Panc1 (cell line): ENCODE data around the gene RPL36. TPM values are rescaled to one million over a fixed set of nuclear protein-coding genes. Genes with fewer than 3 reads are reported as not detected.

Source experiments
- ATAC-seq: fragments of 200-7000 bp; cut with Tn5 transposase; 2 replicates; pipeline ENCODE4 v1.9.1; 2020; ENCODE audit warnings: mild to moderate bottlenecking, moderate library complexity
- BruUV-seq: library from RNA; stranded (reverse); fragments of 400-500 nt; replicated peaks from 2 replicates; lab custom pipeline; 2021; lab: Mats Ljungman, UMichigan
- CTCF ChIA-PET: fragments of 300-600 bp; sonication (Branson Sonifier 250); formaldehyde crosslinking; loops from one replicate; lab custom pipeline; 2022; ENCODE audit warnings: antibody characterized with exemption; lab: Charles Lee
- POLR2A ChIA-PET: fragments of 300-600 bp; sonication (Branson Sonifier 250); formaldehyde crosslinking; loops from one replicate; lab custom pipeline; 2022; ENCODE audit warnings: antibody characterized with exemption; lab: Charles Lee
- DNase-seq: peaks from one replicate; pipeline ENCODE4 v3.0.0-alpha.2; 2010; ENCODE audit warnings: low read depth, low spot score
- H3K27ac ChIP-seq: 2 replicates; pipeline ENCODE4 v1.5.1; 2011; ENCODE audit warnings: mild to moderate bottlenecking, low read length, inconsistent platforms
- H3K27me3 ChIP-seq: fragments of 200-500 bp; sonication (Bioruptor generic); 2 replicates; pipeline ENCODE4 v1.6.0; 2014; ENCODE audit warnings: low read length, inconsistent platforms; ENCODE audit not compliant: control insufficient read depth, insufficient read depth
- H3K36me3 ChIP-seq: fragments of 200-500 bp; sonication (Bioruptor generic); 2 replicates; pipeline ENCODE4 v1.5.1; 2014; ENCODE audit warnings: inconsistent platforms, mild to moderate bottlenecking, low read length, moderate library complexity; ENCODE audit not compliant: control insufficient read depth, insufficient read depth
- H3K4me1 ChIP-seq: 2 replicates; pipeline ENCODE4 v1.5.1; 2011; ENCODE audit warnings: inconsistent platforms, mild to moderate bottlenecking, low read length, moderate library complexity; ENCODE audit not compliant: control insufficient read depth, insufficient read depth
- H3K4me3 ChIP-seq, 2 experiments: 2 replicates each; pipeline ENCODE4 v1.5.1; 2011 to 2012; ENCODE audit warnings: low read depth in 2 of 2, low read length in 2 of 2, mild to moderate bottlenecking in 2 of 2, inconsistent platforms in 1 of 2, moderate library complexity in 1 of 2
- H3K9me3 ChIP-seq: fragments of 200-500 bp; sonication (Bioruptor generic); 2 replicates; pipeline ENCODE4 v1.5.1; 2014; ENCODE audit warnings: low read depth, mild to moderate bottlenecking, inconsistent platforms, low read length, moderate library complexity; ENCODE audit not compliant: control insufficient read depth, insufficient read depth
- POLR2AphosphoS5 ChIP-seq: IDR thresholded peaks from 2 replicates; pipeline ENCODE4 v1.6.1; 2012; ENCODE audit warnings: mild to moderate bottlenecking, low read depth, low read length, moderate library complexity
- REST ChIP-seq, 2 experiments: IDR thresholded peaks; 2 replicates each; pipeline ENCODE4 v1.6.1; 2011 to 2012; ENCODE audit warnings: low read depth in 2 of 2, control low read depth in 1 of 2, low read length in 1 of 2, mild to moderate bottlenecking in 1 of 2, moderate library complexity in 1 of 2; ENCODE audit not compliant: insufficient read depth in 1 of 2
- SIN3A ChIP-seq: IDR thresholded peaks from 2 replicates; pipeline ENCODE4 v1.6.1; 2012; ENCODE audit warnings: low read depth, mild to moderate bottlenecking, low read length, moderate library complexity, borderline replicate concordance; ENCODE audit not compliant: insufficient read depth
- TCF7L2 ChIP-seq: IDR thresholded peaks from 2 replicates; pipeline ENCODE4 v1.6.1; 2011; ENCODE audit warnings: mild to moderate bottlenecking, low read depth, low read length, inconsistent platforms
- in situ Hi-C: cut with HindIII; loops from 2 replicates; pipeline ENCODE4 v1.10.0; 2016; ENCODE audit warnings: low sequenced_read_pairs, low pct_unique_long_range_greater_than_20kb
- intact Hi-C: fragments of 100-400 bp; cut with micrococcal nuclease; formaldehyde crosslinking; loops from one replicate; pipeline ENCODE4 v1.10.0; 2022; ENCODE audit not compliant: unreplicated experiment
- total RNA-seq: library from RNA; stranded (reverse); gene quantifications from one replicate; pipeline ENCODE4 v1.2.1, GENCODE V29; 2021; ENCODE audit not compliant: unreplicated experiment
- TF ChIP-seq, protein P1 (sequence below): fragments of 450-650 bp; IDR thresholded peaks from 2 replicates; pipeline ENCODE4 v1.5.1; 2017; ENCODE audit warnings: mild to moderate bottlenecking

Gene RPL36
- total RNA-seq, 1 experiment from 2014 or later = 465 TPM

DNA sequence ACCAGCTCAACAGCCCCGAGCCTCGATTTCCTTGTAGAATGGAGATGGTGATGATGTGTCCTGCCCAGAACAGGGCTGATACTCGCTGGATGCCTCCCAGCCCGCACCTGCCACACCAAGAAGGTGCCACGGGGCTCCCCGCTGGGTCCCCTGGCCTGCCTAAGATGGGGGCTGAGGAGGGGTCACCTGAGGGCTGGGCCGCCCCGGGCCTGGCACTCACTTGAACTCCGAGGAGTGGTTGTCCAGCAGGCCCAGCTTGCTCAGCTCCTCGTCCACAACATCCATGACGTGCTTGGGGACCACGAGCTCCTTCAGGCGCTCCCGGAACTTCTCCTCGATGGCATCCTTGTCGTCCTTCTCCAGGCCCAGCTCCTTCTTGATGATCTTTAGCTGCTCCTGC is 15.5 kb downstream of the RPL36 start:
- H3K4me3 ChIP-seq = no peak overlapping the region
- ChIA-PET POLR2A (no interaction called here), CTCF (no interaction called here)
- TF ChIP-seq, protein P1, sequence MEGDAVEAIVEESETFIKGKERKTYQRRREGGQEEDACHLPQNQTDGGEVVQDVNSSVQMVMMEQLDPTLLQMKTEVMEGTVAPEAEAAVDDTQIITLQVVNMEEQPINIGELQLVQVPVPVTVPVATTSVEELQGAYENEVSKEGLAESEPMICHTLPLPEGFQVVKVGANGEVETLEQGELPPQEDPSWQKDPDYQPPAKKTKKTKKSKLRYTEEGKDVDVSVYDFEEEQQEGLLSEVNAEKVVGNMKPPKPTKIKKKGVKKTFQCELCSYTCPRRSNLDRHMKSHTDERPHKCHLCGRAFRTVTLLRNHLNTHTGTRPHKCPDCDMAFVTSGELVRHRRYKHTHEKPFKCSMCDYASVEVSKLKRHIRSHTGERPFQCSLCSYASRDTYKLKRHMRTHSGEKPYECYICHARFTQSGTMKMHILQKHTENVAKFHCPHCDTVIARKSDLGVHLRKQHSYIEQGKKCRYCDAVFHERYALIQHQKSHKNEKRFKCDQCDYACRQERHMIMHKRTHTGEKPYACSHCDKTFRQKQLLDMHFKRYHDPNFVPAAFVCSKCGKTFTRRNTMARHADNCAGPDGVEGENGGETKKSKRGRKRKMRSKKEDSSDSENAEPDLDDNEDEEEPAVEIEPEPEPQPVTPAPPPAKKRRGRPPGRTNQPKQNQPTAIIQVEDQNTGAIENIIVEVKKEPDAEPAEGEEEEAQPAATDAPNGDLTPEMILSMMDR = no peak
- no peak for TF ChIP-seq REST (IDR thresholded peaks at IDR 0.05; ENCODE audit: insufficient read depth in 1 of 2, low read depth in 2 of 2, low read length in 1 of 2)
- TF ChIP-seq SIN3A = no peak
- no peak for TF ChIP-seq POLR2AphosphoS5
- TF ChIP-seq TCF7L2 = no peak
- in situ Hi-C loops = no loop called here
- no peaks in the 10 kb centered on the region for H3K9me3 ChIP-seq
- ATAC-seq (no peak), DNase-seq (no peak)
- intact Hi-C loops = no loop called here
- H3K4me1 ChIP-seq = no peaks in the 10 kb centered on the region
- no peak overlapping the region for H3K27ac ChIP-seq
- no peaks in the 10 kb centered on the region for H3K27me3 ChIP-seq
- H3K36me3 ChIP-seq = no peaks in the 10 kb centered on the region; the same call in none of the 2 replicates
- BruUV-seq = no TSS peak

- Histone ChIP-seq H3K36me3 (peaks cover 2% of the 10 kb centered on the region), H3K27me3 (no peaks in the 10 kb centered on the region), H3K9me3 (no peaks in the 10 kb centered on the region), H3K27ac (no peak overlapping the region), H3K4me3 (no peak overlapping the region), H3K4me1 (no peaks in the 10 kb centered on the region)
- intact Hi-C loops (no loop called here), in situ Hi-C loops (no loop called here)
- ChIA-PET POLR2A (no interaction called here), CTCF (no interaction called here)
- BruUV-seq = no TSS peak
- DNase-seq (no peak), ATAC-seq (no peak)
- TF ChIP-seq POLR2AphosphoS5 = no peak
- TF ChIP-seq, protein P1 = no peak
- no peak for TF ChIP-seq REST (IDR thresholded peaks at IDR 0.05; ENCODE audit: insufficient read depth in 1 of 2, low read depth in 2 of 2, low read length in 1 of 2)
- TF ChIP-seq TCF7L2 = no peak
- TF ChIP-seq SIN3A = no peak
These were observed 16.9 kb downstream of the RPL36 start for GRCh38 chr19:5706876-5707573.
